HepG2 (cell line): Measurements from ENCODE around the gene MAGI1.

ENCODE experiments used
- FOXA1 ChIP-seq, 2 experiments: fragments of 450-650 bp in 1 of 2; sonication (generic) in 1 of 2; formaldehyde crosslinking in 1 of 2; IDR thresholded peaks; 2 replicates each; pipeline versions ENCODE4 v1.4.0 to v1.6.1; 2016 to 2020; ENCODE audit warnings: missing genetic modification reagents in 1 of 2
- ZNF3 ChIP-seq: IDR thresholded peaks from 2 replicates; pipeline ENCODE4 v1.7.0; 2017; ENCODE audit warnings: inconsistent platforms
- TF ChIP-seq, protein P1 (sequence below): IDR thresholded peaks from 2 replicates; pipeline ENCODE4 v1.6.1; 2012; ENCODE audit warnings: inconsistent platforms
- TF ChIP-seq, protein P2 (sequence below): conservative IDR thresholded peaks from 2 replicates; pipeline ENCODE4 v1.6.1; 2018; ENCODE audit warnings: missing genetic modification reagents

DNA sequence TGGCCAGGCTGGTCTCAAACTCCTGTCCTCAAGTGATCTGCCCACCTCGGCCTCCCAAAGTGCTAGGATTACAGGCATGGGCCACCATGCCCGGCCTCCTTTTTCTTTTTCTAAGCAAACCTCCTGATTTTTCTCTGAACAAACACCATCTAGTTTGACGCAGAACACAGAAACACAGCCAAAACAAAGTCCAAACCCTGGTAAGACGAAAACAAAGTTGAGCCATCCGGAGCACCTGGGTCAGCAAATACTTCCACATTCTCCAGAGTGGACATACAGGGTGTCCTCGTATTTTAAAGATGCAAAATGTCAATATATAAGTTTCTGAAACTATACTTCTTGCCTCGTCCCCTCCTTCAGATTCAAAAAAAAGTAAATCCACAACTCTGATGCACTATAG lies 715.8 kb downstream of the MAGI1 start:
- TF ChIP-seq, protein P1, sequence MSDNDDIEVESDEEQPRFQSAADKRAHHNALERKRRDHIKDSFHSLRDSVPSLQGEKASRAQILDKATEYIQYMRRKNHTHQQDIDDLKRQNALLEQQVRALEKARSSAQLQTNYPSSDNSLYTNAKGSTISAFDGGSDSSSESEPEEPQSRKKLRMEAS = no peak
- TF ChIP-seq FOXA1 (IDR thresholded peaks at IDR 0.05) (no peak), FOXA1 (CRISPR knock-in tag; IDR thresholded peaks at IDR 0.05) (no peak), ZNF3 (no peak)
- TF ChIP-seq, protein P2, sequence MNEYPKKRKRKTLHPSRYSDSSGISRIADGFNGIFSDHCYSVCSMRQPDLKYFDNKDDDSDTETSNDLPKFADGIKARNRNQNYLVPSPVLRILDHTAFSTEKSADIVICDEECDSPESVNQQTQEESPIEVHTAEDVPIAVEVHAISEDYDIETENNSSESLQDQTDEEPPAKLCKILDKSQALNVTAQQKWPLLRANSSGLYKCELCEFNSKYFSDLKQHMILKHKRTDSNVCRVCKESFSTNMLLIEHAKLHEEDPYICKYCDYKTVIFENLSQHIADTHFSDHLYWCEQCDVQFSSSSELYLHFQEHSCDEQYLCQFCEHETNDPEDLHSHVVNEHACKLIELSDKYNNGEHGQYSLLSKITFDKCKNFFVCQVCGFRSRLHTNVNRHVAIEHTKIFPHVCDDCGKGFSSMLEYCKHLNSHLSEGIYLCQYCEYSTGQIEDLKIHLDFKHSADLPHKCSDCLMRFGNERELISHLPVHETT (CRISPR knock-in tag) = no peak
